Neural progenitor cell (in vitro differentiated cells): Measurements from ENCODE around the gene MCRIP2. TPM values are rescaled to one million over a fixed set of nuclear protein-coding genes. Genes with fewer than 3 reads are reported as not detected.

Source experiments
- DNase-seq: peaks from one replicate; pipeline ENCODE4 v3.0.0-alpha.2; 2016; ENCODE audit warnings: low spot score
- H2AFZ ChIP-seq: fragments of 200-600 bp; sonication (generic); replicated peaks from 2 replicates; pipeline ENCODE4 v1.6.1; 2016; ENCODE audit warnings: antibody characterized with exemption
- H3F3A ChIP-seq: fragments of 200-600 bp; sonication (generic); 2 replicates; pipeline ENCODE4 v1.6.1; 2016; ENCODE audit warnings: antibody characterized with exemption, low read depth
- H3K27ac ChIP-seq: fragments of 200-600 bp; sonication (generic); 2 replicates; pipeline ENCODE4 v1.5.1; 2016; ENCODE audit warnings: mild to moderate bottlenecking
- H3K27me3 ChIP-seq: fragments of 200-600 bp; sonication (generic); 2 replicates; pipeline ENCODE4 v1.6.1; 2016; ENCODE audit warnings: mild to moderate bottlenecking, moderate library complexity
- H3K36me3 ChIP-seq: fragments of 200-600 bp; sonication (generic); 2 replicates; pipeline ENCODE4 v1.5.1; 2016
- H3K4me1 ChIP-seq: fragments of 200-600 bp; sonication (generic); 2 replicates; pipeline ENCODE4 v1.6.1; 2016; ENCODE audit warnings: mixed run types
- H3K4me2 ChIP-seq: fragments of 200-600 bp; sonication (generic); 2 replicates; pipeline ENCODE4 v1.6.1; 2016
- H3K4me3 ChIP-seq: fragments of 200-600 bp; sonication (generic); 2 replicates; pipeline ENCODE4 v1.5.1; 2016
- H3K79me2 ChIP-seq: fragments of 200-600 bp; sonication (generic); 2 replicates; pipeline ENCODE4 v1.6.1; 2016; ENCODE audit warnings: low read depth
- H3K9ac ChIP-seq: fragments of 200-600 bp; sonication (generic); 2 replicates; pipeline ENCODE4 v1.6.1; 2016
- H3K9me3 ChIP-seq: fragments of 200-600 bp; sonication (generic); 2 replicates; pipeline ENCODE4 v1.5.1; 2016; ENCODE audit warnings: low read depth
- H4K20me1 ChIP-seq: fragments of 200-600 bp; sonication (generic); 2 replicates; pipeline ENCODE4 v1.6.1; 2016; ENCODE audit warnings: low read depth
- H3K27ac Mint-ChIP-seq: 3 replicates; pipeline ENCODE4 v1.8.0; 2021; ENCODE audit warnings: mixed read lengths
- H3K27me3 Mint-ChIP-seq: 2 replicates; pipeline ENCODE4 v1.8.0; 2022; ENCODE audit warnings: low read depth, mild to moderate bottlenecking, inconsistent platforms, moderate library complexity, mixed read lengths; ENCODE audit not compliant: insufficient read depth
- H3K36me3 Mint-ChIP-seq: 3 replicates; pipeline ENCODE4 v1.8.0; 2021; ENCODE audit warnings: mixed read lengths
- H3K4me1 Mint-ChIP-seq: 3 replicates; pipeline ENCODE4 v1.8.0; 2021; ENCODE audit warnings: mixed read lengths
- H3K4me3 Mint-ChIP-seq: 3 replicates; pipeline ENCODE4 v1.8.0; 2021; ENCODE audit warnings: mild to moderate bottlenecking, moderate library complexity, mixed read lengths
- H3K9me3 Mint-ChIP-seq: 3 replicates; pipeline ENCODE4 v1.8.0; 2020; ENCODE audit warnings: mixed read lengths
- EZH2 ChIP-seq: fragments of 200-600 bp; sonication (generic); IDR thresholded peaks from 2 replicates; pipeline ENCODE4 v1.6.1; 2017; ENCODE audit warnings: antibody characterized with exemption, mild to moderate bottlenecking, moderate library complexity
- EZH2phosphoT487 ChIP-seq: fragments of 200-600 bp; sonication (generic); IDR thresholded peaks from 2 replicates; pipeline ENCODE4 v1.6.1; 2017; ENCODE audit warnings: antibody characterized with exemption
- total RNA-seq: library from RNA; depleted of rRNA; stranded (reverse); fragments of >200 nt; gene quantifications from 2 replicates; pipeline ENCODE4 v1.2.3, GENCODE V29; 2015; ENCODE audit warnings: low replicate concordance
- TF ChIP-seq, protein P1 (sequence below): fragments of 200-600 bp; sonication (generic); IDR thresholded peaks from 2 replicates; pipeline ENCODE4 v1.5.1; 2017; ENCODE audit warnings: antibody characterized with exemption, mild to moderate bottlenecking

The MCRIP2 gene
- total RNA-seq, 1 donor from 2014 or later, result 1.5 TPM

DNA sequence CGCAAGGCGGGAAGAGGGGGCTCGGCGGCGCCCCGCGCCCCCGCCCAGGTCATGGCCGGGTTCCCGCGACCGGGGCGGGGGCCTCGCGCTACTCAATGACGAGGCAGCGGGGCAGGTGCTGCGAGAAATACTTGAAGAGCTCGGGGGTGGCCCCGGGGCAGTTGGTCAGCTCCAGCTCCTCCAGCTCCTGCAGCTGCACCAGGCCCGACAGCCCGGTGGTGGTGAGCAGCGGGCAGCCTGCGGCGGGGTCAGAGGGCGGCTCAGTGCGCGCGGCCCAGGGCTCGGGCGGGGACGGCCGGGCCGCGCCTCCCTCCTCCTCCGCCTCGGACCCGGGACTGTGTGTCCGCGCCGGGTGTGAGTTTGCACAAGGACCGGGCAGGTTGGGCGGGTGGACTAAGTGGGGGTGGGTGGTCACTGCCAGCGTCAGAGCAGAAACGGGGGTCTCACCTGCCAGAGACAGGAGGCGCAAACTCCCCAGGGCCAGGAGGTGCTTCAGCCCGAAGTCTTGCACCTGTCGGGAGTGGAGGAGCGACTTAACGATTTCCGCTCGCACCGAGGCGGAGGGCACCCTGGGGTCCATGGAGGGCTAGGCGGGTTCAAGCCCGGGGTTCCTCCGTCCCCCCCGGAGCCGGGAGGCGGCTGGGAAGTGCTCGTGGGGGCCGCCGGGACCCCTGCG, 52.7 kb downstream of the MCRIP2 start:
- H4K20me1 ChIP-seq, result peaks cover 18% of the 10 kb centered on the region
- H2AFZ ChIP-seq, result no peak overlapping the region
- no peaks in the 10 kb centered on the region for H3K9me3 Mint-ChIP-seq
- H3K9me3 ChIP-seq, result no peaks in the 10 kb centered on the region
- H3K36me3 ChIP-seq, result no peaks in the 10 kb centered on the region
- H3K79me2 ChIP-seq, result peaks cover 2% of the 10 kb centered on the region
- H3K4me3 ChIP-seq, result peak overlapping the region; percentile 44
- peaks cover 11% of the 10 kb centered on the region for H3K4me1 Mint-ChIP-seq
- H3K27me3 ChIP-seq, result peaks cover 89% of the 10 kb centered on the region
- TF ChIP-seq EZH2 (peak; percentile 93), EZH2phosphoT487 (peak; percentile 86)
- TF ChIP-seq, protein P1, sequence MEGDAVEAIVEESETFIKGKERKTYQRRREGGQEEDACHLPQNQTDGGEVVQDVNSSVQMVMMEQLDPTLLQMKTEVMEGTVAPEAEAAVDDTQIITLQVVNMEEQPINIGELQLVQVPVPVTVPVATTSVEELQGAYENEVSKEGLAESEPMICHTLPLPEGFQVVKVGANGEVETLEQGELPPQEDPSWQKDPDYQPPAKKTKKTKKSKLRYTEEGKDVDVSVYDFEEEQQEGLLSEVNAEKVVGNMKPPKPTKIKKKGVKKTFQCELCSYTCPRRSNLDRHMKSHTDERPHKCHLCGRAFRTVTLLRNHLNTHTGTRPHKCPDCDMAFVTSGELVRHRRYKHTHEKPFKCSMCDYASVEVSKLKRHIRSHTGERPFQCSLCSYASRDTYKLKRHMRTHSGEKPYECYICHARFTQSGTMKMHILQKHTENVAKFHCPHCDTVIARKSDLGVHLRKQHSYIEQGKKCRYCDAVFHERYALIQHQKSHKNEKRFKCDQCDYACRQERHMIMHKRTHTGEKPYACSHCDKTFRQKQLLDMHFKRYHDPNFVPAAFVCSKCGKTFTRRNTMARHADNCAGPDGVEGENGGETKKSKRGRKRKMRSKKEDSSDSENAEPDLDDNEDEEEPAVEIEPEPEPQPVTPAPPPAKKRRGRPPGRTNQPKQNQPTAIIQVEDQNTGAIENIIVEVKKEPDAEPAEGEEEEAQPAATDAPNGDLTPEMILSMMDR, result no peak
- H3K4me1 ChIP-seq, result peaks cover 8% of the 10 kb centered on the region
- H3K27ac Mint-ChIP-seq, result no peak overlapping the region
- H3F3A ChIP-seq, result peaks cover 32% of the 10 kb centered on the region
- H3K27ac ChIP-seq, result no peak overlapping the region
- no peaks in the 10 kb centered on the region for H3K36me3 Mint-ChIP-seq
- peak overlapping the region; percentile 76 for H3K4me2 ChIP-seq
- no peak overlapping the region for H3K9ac ChIP-seq
- H3K4me3 Mint-ChIP-seq, result peak overlapping the region; percentile 70
- peaks cover 40% of the 10 kb centered on the region for H3K27me3 Mint-ChIP-seq
- peak; percentile 69 for DNase-seq

DNA sequence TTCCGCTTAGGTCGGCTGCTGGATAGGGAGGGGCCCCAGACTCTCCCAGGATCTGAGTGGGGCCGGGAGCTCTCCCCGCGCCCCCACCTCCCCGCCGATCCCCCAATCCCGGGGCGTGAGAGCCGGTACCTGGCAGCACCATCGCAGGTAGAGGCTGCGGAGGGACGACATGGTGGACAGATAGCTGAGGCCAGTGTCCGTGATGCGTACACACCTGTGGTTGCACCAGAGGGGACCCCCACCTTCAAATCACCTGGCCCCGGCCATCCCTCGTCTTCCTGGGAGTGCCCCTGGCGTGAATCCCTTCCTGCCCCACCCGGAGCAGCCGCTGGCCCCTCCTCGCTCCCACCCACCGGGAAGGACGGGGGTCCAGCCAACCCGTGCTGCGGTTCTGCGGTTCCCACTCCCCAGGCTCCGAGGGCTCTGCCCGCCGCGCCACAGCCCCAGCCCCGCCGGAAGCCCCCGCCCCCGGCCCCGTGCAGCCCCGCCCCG, 53.3 kb downstream of the MCRIP2 start:
- no peaks in the 10 kb centered on the region for H3K9me3 ChIP-seq
- peak overlapping the region; percentile 76 for H3K4me2 ChIP-seq
- H3K27ac ChIP-seq, result no peak overlapping the region
- H3F3A ChIP-seq, result peaks cover 26% of the 10 kb centered on the region
- no peak overlapping the region for H2AFZ ChIP-seq
- no peak overlapping the region for H3K9ac ChIP-seq
- H3K27me3 ChIP-seq, result peaks cover 95% of the 10 kb centered on the region
- H3K36me3 ChIP-seq, result no peaks in the 10 kb centered on the region
- H3K9me3 Mint-ChIP-seq, result no peaks in the 10 kb centered on the region
- peaks cover 8% of the 10 kb centered on the region for H3K4me1 ChIP-seq
- no peaks in the 10 kb centered on the region for H3K36me3 Mint-ChIP-seq
- peak overlapping the region; percentile 44 for H3K4me3 ChIP-seq
- H3K79me2 ChIP-seq, result no peaks in the 10 kb centered on the region
- H3K27ac Mint-ChIP-seq, result no peak overlapping the region
- H3K27me3 Mint-ChIP-seq, result peaks cover 41% of the 10 kb centered on the region
- H3K4me3 Mint-ChIP-seq, result no peak overlapping the region
- peaks cover 24% of the 10 kb centered on the region for H4K20me1 ChIP-seq
- H3K4me1 Mint-ChIP-seq, result peaks cover 8% of the 10 kb centered on the region
- DNase-seq, result no peak
- TF ChIP-seq EZH2 (peak; percentile 78), EZH2phosphoT487 (peak; percentile 64)
- TF ChIP-seq, protein P1, result no peak

DNA sequence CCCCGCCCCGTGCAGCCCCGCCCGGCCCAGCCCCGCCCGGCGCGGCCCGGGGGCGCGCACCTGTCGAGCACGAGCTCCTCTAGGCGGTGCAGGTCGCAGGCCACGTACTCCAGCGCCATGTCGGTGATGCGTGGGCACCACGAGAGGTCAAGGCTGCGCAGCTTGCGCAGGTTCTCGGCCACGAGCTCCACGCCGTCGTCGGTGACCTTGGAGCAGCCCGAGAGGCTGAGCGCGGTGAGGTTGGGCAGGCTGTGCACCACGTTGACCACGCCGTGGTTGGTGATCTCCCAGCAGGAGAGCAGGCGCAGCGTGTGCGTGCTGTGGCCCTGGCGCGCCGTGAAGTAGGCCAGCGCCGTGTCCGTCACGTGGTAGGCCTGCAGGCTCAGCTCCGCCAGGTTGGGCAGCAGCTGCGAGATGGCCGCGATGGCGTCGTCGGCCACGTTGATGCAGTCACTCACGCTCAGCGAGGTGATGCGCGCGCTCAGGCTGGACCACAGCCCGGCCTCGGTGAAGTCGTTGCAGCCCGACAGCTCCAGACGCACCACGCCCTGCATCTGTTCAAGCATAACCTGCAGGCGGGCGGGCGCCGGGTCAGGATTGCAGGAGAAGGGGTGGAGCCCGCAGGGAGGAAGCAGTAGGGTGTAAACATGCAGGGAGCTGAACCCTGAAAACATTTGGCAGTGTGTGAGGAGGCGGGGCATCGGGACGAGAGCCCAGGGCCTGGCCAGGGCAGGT, 53.9 kb downstream of the MCRIP2 start:
- peak overlapping the region; percentile 74 for H3K4me2 ChIP-seq
- H3K4me3 Mint-ChIP-seq, result peak overlapping the region; percentile 48

More for the DNA sequence above, 53.9 kb downstream of the MCRIP2 start:
- H3K27ac ChIP-seq, result no peak overlapping the region
- DNase-seq, result peak; percentile 60
- H2AFZ ChIP-seq, result no peak overlapping the region
- H3K4me1 ChIP-seq, result peaks cover 8% of the 10 kb centered on the region
- peaks cover 41% of the 10 kb centered on the region for H3K27me3 Mint-ChIP-seq
- no peaks in the 10 kb centered on the region for H3K36me3 Mint-ChIP-seq
- peaks cover 100% of the 10 kb centered on the region for H3K27me3 ChIP-seq
- peaks cover 6% of the 10 kb centered on the region for H3K4me1 Mint-ChIP-seq
- H3K36me3 ChIP-seq, result no peaks in the 10 kb centered on the region
- TF ChIP-seq, protein P1, result no peak
- TF ChIP-seq EZH2phosphoT487 (peak; percentile 71), EZH2 (peak; percentile 16)
- peaks cover 30% of the 10 kb centered on the region for H4K20me1 ChIP-seq
- no peaks in the 10 kb centered on the region for H3K9me3 ChIP-seq
- peak overlapping the region; percentile 37 for H3K4me3 ChIP-seq
- H3F3A ChIP-seq, result peaks cover 26% of the 10 kb centered on the region
- no peak overlapping the region for H3K9ac ChIP-seq
- H3K27ac Mint-ChIP-seq, result no peak overlapping the region
- H3K9me3 Mint-ChIP-seq, result no peaks in the 10 kb centered on the region
- no peaks in the 10 kb centered on the region for H3K79me2 ChIP-seq

Other genes starting within 250 kb of the MCRIP2 start
- gene NME4, start 244.6 kb upstream of the MCRIP2 start, total RNA-seq, result 93.3 and 236 TPM in 2 replicates
- gene DECR2, start 239.9 kb upstream of the MCRIP2 start, total RNA-seq, result 7.1 and 24.3 TPM in 2 replicates
- 15.5 and 45.2 TPM in 2 replicates for gene RAB11FIP3, start 216.2 kb upstream of the MCRIP2 start, total RNA-seq
- 6.8 and 41.0 TPM in 2 replicates for gene CAPN15, start 114.1 kb upstream of the MCRIP2 start, total RNA-seq
- not detected in 2 replicates for gene PRR35, start 81.4 kb upstream of the MCRIP2 start, total RNA-seq
- 0.28 TPM in 1 of 2 replicates, not detected in the other for gene NHLRC4, start 74.8 kb upstream of the MCRIP2 start, total RNA-seq
- gene PIGQ, start 71.9 kb upstream of the MCRIP2 start, total RNA-seq, result 16.1 and 60.7 TPM in 2 replicates
- gene RAB40C, start 51.8 kb upstream of the MCRIP2 start, total RNA-seq, result 6.0 and 30.0 TPM in 2 replicates
- 5.9 and 22.5 TPM in 2 replicates for gene WFIKKN1, start 10.8 kb upstream of the MCRIP2 start, total RNA-seq
- 46.0 and 125 TPM in 2 replicates for gene METTL26, start 5.5 kb upstream of the MCRIP2 start, total RNA-seq
- 9.3 and 33.4 TPM in 2 replicates for gene WDR90, start 7.5 kb downstream of the MCRIP2 start, total RNA-seq
- 34.0 and 138 TPM in 2 replicates for gene RHOT2, start 26.3 kb downstream of the MCRIP2 start, total RNA-seq
- gene RHBDL1, start 33.8 kb downstream of the MCRIP2 start, total RNA-seq, result 0.28 and 5.3 TPM in 2 replicates
- 27.0 and 79.5 TPM in 2 replicates for gene STUB1, start 38.6 kb downstream of the MCRIP2 start, total RNA-seq
- 32.1 and 54.8 TPM in 2 replicates for gene JMJD8, start 42.5 kb downstream of the MCRIP2 start, total RNA-seq
- 3.5 and 12.5 TPM in 2 replicates for gene WDR24, start 48.6 kb downstream of the MCRIP2 start, total RNA-seq
- 0.13 and 0.65 TPM in 2 replicates for gene FBXL16, start 64.0 kb downstream of the MCRIP2 start, total RNA-seq
- gene METRN, start 73.3 kb downstream of the MCRIP2 start, total RNA-seq, result 24.3 and 110 TPM in 2 replicates
- 7.5 and 20.9 TPM in 2 replicates for gene ANTKMT, start 79.3 kb downstream of the MCRIP2 start, total RNA-seq
- gene CCDC78, start 84.6 kb downstream of the MCRIP2 start, total RNA-seq, result 0.67 and 3.7 TPM in 2 replicates
- gene HAGHL, start 85.3 kb downstream of the MCRIP2 start, total RNA-seq, result 1.0 and 5.4 TPM in 2 replicates
- 20.5 and 38.2 TPM in 2 replicates for gene CIAO3, start 99.2 kb downstream of the MCRIP2 start, total RNA-seq
- gene MSLN, start 118.9 kb downstream of the MCRIP2 start, total RNA-seq, result 0.82 and 1.2 TPM in 2 replicates
- 5.6 and 22.7 TPM in 2 replicates for gene RPUSD1, start 146.6 kb downstream of the MCRIP2 start, total RNA-seq
- gene CHTF18, start 146.8 kb downstream of the MCRIP2 start, total RNA-seq, result 35.6 and 124 TPM in 2 replicates
- gene GNG13, start 158.9 kb downstream of the MCRIP2 start, total RNA-seq, result not detected in 2 replicates